ENCODE measurements around the gene WIPF2.
A peak's percentile ranks its signal among the peaks of the same experiment; 100 is the strongest.
"Not testable (repeated sequence)": the region's sequence is repeated elsewhere in the genome, so short reads cannot be mapped to it uniquely, and the experiment has no call there.

Gene WIPF2

DNA sequence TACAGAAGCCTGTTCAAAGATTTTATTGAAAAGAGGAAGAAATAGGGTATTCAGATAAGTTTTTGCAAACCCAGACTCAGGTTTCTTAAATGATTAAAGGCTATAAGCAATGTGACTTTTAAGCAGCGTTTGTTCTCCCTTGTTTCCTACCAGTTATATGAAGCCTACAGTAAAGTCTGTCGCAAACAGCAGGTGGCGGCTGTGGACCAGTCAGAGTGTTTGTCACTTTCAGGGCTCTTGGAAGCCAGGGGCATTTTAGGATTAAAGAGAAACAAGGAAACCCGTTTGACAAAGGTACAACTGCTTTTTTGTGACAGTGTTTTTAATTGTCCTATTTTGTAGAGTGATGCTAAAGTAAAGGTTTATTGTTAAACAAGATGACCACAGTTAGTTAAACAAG lies 82.2 kb downstream of the WIPF2 start:
- no peak for DNase-seq

DNA sequence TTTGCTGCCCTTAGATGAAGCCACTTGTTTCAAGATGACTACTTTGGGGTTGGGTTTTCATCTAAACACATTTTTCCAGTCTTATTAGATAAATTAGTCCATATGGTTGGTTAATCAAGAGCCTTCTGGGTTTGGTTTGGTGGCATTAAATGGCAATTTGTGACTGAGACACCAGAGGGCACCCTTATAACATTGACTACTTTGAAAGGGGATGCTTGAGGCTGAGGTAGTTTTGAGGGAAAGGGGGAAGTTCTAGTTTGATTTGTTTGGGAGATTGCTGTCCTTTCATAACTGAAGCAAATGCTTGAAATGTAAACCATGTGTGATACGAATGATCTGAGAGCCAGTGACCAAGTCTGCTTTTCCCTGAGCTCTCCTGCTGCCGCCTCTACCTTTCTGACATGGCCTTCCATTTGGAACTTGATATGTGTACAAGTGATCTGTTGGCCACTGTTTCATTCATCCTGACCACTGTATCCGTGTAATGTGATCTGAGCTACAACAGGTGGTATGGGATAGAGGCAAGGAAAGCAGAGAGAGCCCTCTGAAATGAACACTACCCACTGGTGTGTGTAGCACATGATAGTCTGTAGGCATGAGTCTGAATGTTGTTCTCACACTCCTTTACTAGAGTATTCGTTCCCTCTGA lies 84.0 kb downstream of the WIPF2 start:
- peak; percentile 84 to 88 (median 86) for DNase-seq

DNA sequence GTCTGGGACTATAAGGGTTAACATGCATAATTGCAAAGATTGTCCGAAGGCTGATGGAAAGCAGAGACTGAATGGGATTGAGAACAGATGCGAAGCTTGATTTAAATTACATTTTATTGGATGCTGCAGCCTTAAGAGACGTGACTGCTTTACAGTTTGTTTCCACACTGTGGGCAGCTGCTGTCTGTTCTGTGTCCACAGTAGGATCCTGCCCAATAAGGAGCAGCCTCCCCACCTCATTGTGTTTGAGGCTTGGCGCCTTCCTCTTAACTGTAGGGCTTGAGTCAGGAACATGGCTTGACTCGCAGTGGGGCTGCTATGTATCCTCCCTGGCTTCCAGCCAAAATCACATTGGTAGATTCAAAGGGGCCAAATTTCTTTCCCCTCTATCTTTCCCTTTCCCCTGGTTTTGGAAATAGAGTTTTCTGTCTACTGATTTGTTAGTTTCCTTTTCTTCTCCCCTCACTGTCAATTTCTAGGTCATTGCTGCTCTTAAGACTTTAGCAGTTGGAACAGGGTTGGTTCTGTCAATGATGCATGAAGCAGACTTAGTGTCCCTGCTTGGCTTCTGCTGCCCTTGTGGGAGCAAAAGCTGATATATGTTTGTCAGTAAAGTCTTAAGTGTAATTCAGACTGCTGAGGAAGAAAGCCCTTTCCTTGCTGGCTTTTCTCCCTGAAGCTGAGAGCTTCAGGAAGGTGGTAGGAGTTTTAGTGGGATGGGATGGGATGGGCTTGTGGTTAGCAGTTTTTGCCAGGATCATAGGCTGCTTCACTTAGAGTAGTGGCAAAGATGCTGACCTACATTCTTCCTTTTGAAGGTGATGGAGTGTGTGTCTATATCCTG lies 84.8 kb downstream of the WIPF2 start:
- DNase-seq = peak in 1 of 3 donors; percentile 36

DNA sequence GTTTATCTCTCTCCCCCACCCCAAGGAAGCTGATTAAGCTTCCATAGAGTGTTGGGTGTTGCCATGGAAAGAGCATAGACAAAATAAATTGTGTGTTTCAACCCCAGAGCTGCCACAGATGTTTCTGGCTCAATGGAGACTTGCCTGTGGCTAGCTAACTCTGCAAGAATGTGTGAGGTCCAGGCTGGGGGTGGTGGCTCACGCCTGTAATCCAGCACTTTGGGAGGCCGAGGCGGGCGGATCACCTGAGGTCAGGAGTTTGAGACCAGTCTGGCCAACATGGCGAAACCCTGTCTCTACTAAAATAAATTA lies 85.4 kb downstream of the WIPF2 start:
- not testable (repeated sequence) for DNase-seq

DNA sequence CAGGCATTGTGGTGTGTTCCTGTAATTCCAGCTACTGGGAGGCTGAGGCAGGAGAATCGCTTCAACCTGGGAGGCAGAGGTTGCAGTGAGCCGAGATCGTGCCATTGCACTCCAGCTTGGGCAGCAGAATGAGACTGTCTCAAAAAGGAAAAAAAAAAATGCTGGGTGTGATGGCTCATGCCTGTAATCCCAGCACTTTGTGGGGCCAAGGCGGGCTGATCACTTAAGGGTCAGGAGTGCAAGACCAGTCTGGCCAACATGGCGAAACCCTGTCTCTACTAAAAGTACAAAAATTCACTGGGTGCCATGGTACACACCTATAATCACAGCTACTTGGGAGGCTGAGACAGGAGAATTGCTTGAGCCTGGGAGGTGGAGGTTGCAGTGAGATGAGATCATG lies 85.8 kb downstream of the WIPF2 start:
- not testable (repeated sequence) for DNase-seq

- no peak for DNase-seq
These were observed 87.3 kb downstream of the WIPF2 start for GRCh38 chr17:40306395-40306794.

GRCh38 chr17:40307001-40307730 lies 88.1 kb downstream of the WIPF2 start:
- peak; percentile 78 to 89 (median 81) for DNase-seq

- peak; percentile 74 to 79 (median 74) for DNase-seq
These were observed 88.7 kb downstream of the WIPF2 start for GRCh38 chr17:40307740-40308239.

DNA sequence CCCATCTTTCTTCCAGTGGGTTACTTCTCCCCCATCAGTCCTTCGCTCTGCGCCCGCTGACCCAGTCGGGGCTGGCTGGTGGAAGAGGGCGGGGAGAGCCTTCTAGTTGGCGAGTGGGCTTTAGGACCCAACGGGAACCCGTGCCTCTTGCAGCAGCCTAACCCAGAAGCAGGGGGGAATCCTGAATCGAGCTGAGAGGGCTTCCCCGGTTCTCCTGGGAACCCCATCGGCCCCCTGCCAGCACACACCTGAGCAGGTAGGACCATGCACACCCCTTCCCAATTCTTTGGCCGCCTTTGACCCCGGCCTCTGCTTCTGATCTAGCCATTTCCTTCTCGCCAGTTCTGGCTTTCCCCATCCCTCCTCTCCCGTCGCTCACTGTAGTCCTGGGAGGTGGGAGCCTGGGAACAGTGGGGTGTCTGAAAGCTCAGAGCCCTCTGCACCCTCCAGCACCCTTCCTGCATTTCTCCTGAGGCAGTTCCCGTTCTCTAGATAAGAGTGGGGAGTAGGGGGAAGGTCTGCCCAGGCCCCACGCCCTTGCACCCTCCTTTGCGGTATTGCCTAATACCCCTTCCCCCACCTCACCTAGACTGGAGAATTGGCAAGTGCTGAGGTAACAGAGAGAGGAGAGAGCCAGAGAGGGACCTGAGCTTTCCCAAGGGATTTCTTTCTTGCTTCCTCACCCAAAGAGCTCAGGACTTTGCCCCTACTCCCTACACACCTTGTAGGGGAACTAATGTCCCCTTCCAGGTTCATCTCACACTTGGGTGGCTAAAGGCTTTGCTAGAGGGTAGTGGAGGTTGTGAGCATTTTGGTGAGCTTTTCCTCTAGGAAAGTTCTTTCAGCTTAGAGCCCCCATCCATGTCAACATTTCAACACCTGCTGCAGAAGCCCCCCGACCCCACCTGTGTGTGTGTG lies 90.2 kb downstream of the WIPF2 start, which contains the start of gene RARA:
Gene RARA, plus strand, starts transcription at position 150 of the 918 bp plus-strand sequence. CDS start 22,039 bp downstream, outside the sequence.
- peak in 1 of 3 donors; percentile 56 for DNase-seq

- DNase-seq = no peak
These were observed 90.9 kb downstream of the WIPF2 start for GRCh38 chr17:40309949-40310510.

DNA sequence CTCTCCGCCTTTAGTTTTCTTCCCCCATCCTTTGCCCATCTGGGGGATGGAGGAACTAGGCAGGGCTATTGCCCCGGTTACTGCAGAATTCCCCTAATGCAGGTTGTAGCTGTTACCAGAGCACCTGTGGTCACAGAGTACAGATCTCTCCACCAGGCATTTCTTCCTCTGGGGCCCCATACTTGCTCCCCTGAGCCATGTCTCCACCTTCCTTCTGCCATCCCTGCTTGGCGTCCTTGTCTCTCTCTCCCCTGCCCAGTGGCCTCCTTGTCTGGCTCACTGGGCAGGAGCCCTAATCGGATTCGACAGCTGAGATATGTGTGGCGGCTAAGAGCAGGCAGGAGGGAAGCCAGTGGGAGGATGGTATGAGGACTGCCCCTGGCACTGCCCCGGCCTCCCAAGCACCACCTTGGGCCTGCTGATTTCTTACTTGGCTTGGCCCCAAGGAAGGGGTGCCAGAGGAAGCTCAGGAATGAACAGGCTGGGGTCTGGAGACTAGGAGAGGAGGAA lies 91.8 kb downstream of the WIPF2 start:
- no peak for DNase-seq

DNA sequence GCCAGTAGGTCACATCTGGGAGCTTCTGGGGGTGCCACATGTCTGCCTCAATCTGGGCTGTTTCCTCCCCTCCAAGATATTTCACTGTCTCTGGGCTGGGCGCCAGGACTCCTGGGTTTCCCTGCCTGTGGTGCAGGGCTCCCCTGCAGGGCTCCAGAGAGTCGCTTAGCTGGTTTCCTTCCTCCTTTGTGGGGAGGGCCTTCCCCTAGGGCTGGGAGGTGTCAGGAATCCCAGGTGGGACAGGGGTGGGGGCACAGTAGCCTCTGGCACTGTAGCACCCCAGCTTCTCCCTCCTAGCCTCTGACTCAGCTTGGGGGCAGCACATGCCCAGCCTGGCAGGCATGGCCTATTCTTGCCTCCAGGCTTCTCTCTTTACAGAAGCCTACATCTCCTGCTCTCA lies 92.5 kb downstream of the WIPF2 start:
- peak in 2 of 3 donors; percentile 44 to 47 for DNase-seq

DNA sequence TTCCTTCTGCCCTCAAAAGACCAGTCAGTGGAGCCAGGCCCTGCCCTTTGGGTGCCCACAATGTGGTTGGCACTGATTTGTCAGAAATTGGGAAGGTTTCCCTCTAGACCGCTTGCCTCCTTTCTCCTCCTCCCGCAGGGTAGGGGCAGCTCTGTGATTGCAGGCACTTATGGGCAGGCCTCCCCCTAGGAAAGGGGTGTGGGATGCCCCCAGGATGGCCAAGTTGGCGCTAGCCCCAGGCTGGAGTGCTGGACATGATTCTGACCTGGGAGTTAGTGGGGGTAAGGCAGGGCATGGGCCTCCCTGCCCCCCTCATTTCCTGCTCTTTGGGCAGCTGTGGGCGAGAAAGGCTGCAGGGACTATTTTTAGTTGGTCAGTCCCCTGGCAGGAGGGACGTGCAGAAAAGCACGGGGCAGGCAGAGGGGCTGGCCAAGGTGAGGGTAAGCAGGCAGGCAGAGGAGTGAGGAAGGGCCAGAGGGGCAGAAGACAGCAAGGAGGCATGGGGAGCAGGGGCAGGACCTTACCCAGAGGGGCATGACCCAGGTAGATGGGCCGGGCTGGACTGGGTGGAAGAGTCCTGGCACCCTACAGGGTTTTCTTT lies 93.1 kb downstream of the WIPF2 start:
- DNase-seq = peak; percentile 47 to 64 (median 53)

DNA sequence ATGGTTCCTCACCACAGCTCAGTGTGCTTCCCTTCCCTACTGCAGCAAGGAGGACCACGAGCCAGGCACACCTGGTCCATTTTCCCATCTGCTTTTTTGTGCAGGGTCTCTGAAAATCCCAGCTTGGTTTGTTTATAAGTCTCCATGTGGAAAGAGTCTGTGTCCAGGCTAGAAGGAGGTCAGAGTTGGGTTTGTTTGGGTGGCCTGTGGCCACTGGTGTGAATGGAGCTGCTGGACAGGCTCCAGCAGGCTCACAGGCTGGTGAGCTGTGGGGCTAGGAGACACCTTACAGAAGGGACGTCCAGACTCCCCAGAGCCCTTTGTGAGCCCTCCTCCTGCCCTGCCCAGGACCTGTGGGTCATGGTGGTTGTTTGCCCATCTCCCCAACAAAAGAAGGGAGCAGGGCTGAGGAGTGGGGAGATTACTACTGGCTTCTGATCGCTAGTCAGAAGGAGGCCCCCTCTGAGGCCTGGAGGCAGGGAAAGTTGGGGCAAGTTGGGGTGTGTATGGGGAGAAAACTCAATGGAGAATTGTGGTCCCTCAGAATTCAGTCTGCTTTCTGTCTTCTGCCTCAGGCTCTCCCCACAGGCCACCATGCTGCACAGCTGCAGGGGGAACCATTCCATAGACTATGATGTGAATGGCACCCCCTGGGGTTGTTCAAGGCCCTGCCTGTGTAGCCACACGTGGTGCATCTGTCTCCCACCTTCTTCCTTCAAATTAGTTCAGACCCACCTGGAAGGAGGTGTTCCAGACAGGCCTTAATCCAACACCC lies 94.0 kb downstream of the WIPF2 start:
- no peak for DNase-seq

GRCh38 chr17:40313668-40314583 lies 94.8 kb downstream of the WIPF2 start:
- no peak for DNase-seq

GRCh38 chr17:40314584-40314956 lies 95.5 kb downstream of the WIPF2 start:
- DNase-seq = peak; percentile 97 to 98 (median 98)

DNA sequence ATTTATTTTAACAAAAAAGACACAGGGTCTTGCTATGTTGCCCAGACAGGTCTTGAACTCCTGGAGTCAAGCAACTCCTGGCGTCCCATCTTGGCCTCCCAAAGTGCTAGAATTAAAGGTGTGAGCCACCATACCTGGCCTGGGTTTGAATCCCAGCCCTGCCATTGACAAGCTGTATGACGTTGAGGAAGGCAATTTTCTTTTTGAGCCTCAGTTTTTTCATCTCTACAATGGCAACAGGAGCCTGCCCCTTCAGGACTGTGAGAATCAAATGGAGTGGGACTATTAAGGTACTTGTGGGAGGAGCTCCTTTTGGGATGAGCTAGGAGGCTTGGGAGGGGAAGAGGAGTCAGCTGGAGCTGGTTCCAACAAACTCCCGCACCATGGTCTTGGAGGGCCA lies 96.1 kb downstream of the WIPF2 start:
- DNase-seq = no peak

DNA sequence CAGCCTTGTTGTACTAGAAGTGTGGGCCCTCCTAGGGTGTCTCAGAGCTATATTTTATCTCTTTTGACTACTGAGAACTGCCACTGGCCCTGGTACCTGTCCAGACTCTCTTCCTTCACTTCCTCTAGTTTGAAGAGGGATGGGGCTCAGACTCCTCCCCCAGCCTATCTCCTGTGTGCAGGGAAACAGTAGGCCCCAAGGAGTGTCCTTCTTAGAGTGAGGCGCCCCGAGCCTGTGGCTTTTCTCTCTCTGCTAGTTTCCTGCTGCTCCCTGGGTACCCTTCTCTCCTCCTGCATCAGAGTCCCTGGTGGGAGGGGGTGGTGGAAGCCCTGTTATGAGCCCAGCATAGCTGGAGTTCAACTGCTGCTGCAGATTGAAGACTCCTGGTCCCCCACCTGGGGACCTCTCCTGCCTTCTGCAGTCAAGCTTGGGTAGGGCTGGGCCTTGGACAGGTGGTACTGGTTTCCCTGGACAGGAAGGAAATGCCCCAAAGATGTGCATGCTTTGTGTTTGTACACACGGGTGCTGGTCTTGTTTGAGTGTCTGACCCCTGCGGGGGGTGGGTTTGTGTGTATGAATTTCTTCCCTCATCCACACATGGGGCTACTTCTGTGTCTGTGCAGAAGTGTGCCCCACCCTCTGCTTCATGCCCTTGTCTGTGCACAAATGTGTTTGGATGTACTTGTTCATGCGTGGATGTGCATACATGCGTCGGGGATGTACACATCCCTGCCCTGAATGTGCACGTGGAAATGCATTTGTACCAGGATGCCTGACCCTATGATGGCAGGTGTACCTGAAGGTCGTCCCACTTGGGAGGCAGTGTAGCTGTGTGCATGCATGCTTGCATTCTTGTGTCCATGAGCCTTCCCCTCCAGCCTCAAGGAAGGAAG lies 96.8 kb downstream of the WIPF2 start:
- no peak for DNase-seq
